Measurements from ENCODE around the gene HIVEP2.

GRCh38 chr6:142887517-142887916 is 57.5 kb downstream of the HIVEP2 start:
- TF ChIP-seq ZNF274 (IDR thresholded peaks at IDR 0.05; ENCODE audit: low read depth, low read length) (no peak), YY1 (IDR thresholded peaks at IDR 0.05; ENCODE audit: insufficient read depth, insufficient read length) (no peak), SUZ12 (IDR thresholded peaks at IDR 0.05; ENCODE audit: extremely low read depth, insufficient read depth, insufficient read length) (no peak)
